ENCODE results near the gene HHAT.
"Not testable (repeated sequence)": the region's sequence is repeated elsewhere in the genome, so short reads cannot be mapped to it uniquely, and the experiment has no call there.

Gene HHAT

GRCh38 chr1:210654176-210654981 is 325.7 kb downstream of the HHAT start:
- no peak for DNase-seq

- no peak for DNase-seq
Observed at GRCh38 chr1:210655511-210655910, 326.8 kb downstream of the HHAT start.

- no peak for DNase-seq
Observed at GRCh38 chr1:210657806-210658205, 329.1 kb downstream of the HHAT start.

- not testable (repeated sequence) for DNase-seq
Observed at GRCh38 chr1:210661520-210661919, 332.8 kb downstream of the HHAT start.

- no peak for DNase-seq
Observed at GRCh38 chr1:210662291-210663050, 333.8 kb downstream of the HHAT start.

- DNase-seq: no peak
Observed at GRCh38 chr1:210663730-210664573, 335.2 kb downstream of the HHAT start.

- peak in 1 of 2 experiments; percentile 27 for DNase-seq
Observed at GRCh38 chr1:210669951-210670350, 341.2 kb downstream of the HHAT start.

GRCh38 chr1:210674151-210674550 is 345.4 kb downstream of the HHAT start:
- DNase-seq: no peak

GRCh38 chr1:210676539-210676938 is 347.8 kb downstream of the HHAT start:
- DNase-seq: no peak

- no peak for DNase-seq
Observed at GRCh38 chr1:210677533-210677932, 348.8 kb downstream of the HHAT start.

GRCh38 chr1:210678306-210678705 is 349.6 kb downstream of the HHAT start:
- no peak for DNase-seq

GRCh38 chr1:210681158-210681557 is 352.5 kb downstream of the HHAT start:
- DNase-seq: no peak

- no peak for DNase-seq
Observed at GRCh38 chr1:210683403-210684047, 354.8 kb downstream of the HHAT start.

- DNase-seq: no peak
Observed at GRCh38 chr1:210684466-210685294, 356.0 kb downstream of the HHAT start.

GRCh38 chr1:210685295-210685650 is 356.6 kb downstream of the HHAT start:
- DNase-seq: no peak

GRCh38 chr1:210686841-210687240 is 358.1 kb downstream of the HHAT start:
- no peak for DNase-seq

GRCh38 chr1:210687582-210688279 is 359.0 kb downstream of the HHAT start:
- DNase-seq: no peak

- DNase-seq: no peak
Observed at GRCh38 chr1:210688512-210689234, 360.0 kb downstream of the HHAT start.

- DNase-seq: no peak
Observed at GRCh38 chr1:210689826-210690225, 361.1 kb downstream of the HHAT start.

GRCh38 chr1:210690236-210690635 is 361.5 kb downstream of the HHAT start:
- DNase-seq: no peak
